Psoas muscle (tissue), 8 donors: Measurements from ENCODE around the gene MPHOSPH10. TPM values are rescaled to one million over a fixed set of nuclear protein-coding genes. Genes with fewer than 3 reads are reported as not detected.
"Not testable (repeated sequence)": the region's sequence is repeated elsewhere in the genome, so short reads cannot be mapped to it uniquely, and the experiment has no call there.

Experiments
- ATAC-seq, 4 donors: fragments of 200-7000 bp; cut with Tn5 transposase; one replicate each; pipeline ENCODE4 v1.9.1; 2020; ENCODE audit warnings: moderate library complexity in 3 of 4, mild to moderate bottlenecking in 2 of 4
- DNase-seq, 2 donors: peaks; one replicate each; pipeline ENCODE4 v3.0.0-alpha.2; 2020
- H3K27ac ChIP-seq: fragments of 200-600 bp; one replicate; pipeline ENCODE4 v1.8.0; 2022
- H3K27me3 ChIP-seq, 3 donors: fragments of 200-600 bp in 1 of 3; one replicate each; pipeline versions ENCODE4 v1.6.1 to v1.8.0; 2013 to 2022; ENCODE audit warnings: low read length in 2 of 3, mild to moderate bottlenecking in 2 of 3, moderate library complexity in 1 of 3; ENCODE audit not compliant: insufficient read depth in 3 of 3
- H3K36me3 ChIP-seq, 2 donors: fragments of 200-600 bp in 1 of 2; one replicate each; pipeline versions ENCODE4 v1.6.1 to v1.8.0; 2013 to 2022; ENCODE audit warnings: low read depth in 1 of 2, mild to moderate bottlenecking in 1 of 2, moderate library complexity in 1 of 2; ENCODE audit not compliant: insufficient read depth in 1 of 2
- H3K4me1 ChIP-seq: fragments of 200-600 bp; one replicate; pipeline ENCODE4 v1.8.0; 2022
- H3K4me3 ChIP-seq: fragments of 200-600 bp; one replicate; pipeline ENCODE4 v1.8.0; 2022; ENCODE audit warnings: mild to moderate bottlenecking
- H3K9me3 ChIP-seq: fragments of 200-600 bp; one replicate; pipeline ENCODE4 v1.8.0; 2022
- WGBS, 3 donors: extraction: QIAGEN DNeasy Blood & Tissue Kit; methylation state at CpG; one replicate each; pipeline versions ENCODE4 v1.1.6 to v1.1.7; 2013; 5-methylcytosine and 5-hydroxymethylcytosine counted together
- intact Hi-C, 2 donors: fragments of 100-400 bp; cut with DNase I; formaldehyde crosslinking; loops; one replicate each; pipeline versions ENCODE4 v1.11.0 to v1.14.2; 2022
- polyA plus RNA-seq, 3 donors: library from polyadenylated mRNA; stranded (reverse); fragments of 200-250 nt; gene quantifications; one replicate each; pipeline ENCODE4 v1.2.3, GENCODE V29; 2013
- total RNA-seq, 4 donors: library from RNA; stranded (reverse); fragmentation: NEBNext Ultra II Directional in 2 of 4; extraction: Animal tissue kit (Norgen Biotek cat#: 25700) in 2 of 4; gene quantifications; one replicate each; pipeline versions ENCODE4 v1.2.1 to v1.2.4, GENCODE V29; 2021 to 2023
- TF ChIP-seq, protein P1 (sequence below): fragments of 200-600 bp; IDR thresholded peaks from one replicate; pipeline ENCODE4 v1.8.0; 2022; ENCODE audit warnings: antibody characterized with exemption
- donor health status: healthy with polysubstance abuse.
- donor health status: DM: no; HTN: no; CAD: no; lungs with moderate emphysema.
- donor health status: Bipolar disorder and iron deficiency.
- donor health status: healthy.
- donor health status: DM: yes; HTN: yes; CAD: no.
- donor health status: DM: no; HTN: no; CAD: no.
- donor health status: DM: no; HTN: no; CAD: no.
- donor health status: DM: yes; HTN: yes; CAD: no.

MPHOSPH10 gene
- total and polyA plus RNA-seq, 7 donors = 32.9 to 53.7 (median 39.7) TPM

DNA sequence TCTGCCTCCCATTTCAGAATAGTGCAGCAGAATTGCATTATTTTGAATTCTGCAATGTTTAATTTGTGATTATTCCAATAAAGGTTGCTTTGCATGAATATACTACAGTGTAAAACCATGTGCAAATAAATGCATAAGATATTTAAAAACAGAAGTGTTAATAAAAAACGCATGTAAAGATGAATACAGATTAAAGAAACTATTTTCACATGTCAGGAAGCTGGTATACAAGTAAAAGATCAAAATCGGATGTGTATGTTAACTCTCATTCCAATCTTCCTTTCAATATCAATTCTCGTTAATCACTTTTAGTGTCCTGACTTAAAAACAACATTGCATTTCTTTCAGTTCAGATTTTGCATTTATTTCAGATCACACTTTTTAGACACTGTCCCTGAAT, 3.5 kb upstream of the MPHOSPH10 start:
- intact Hi-C loops = loop anchor here in 1 of 2 donors (5.0 kb wide), 1 partner anchor 55 kb away; no protein-coding TSS in a partner anchor
- TF ChIP-seq, protein P1, sequence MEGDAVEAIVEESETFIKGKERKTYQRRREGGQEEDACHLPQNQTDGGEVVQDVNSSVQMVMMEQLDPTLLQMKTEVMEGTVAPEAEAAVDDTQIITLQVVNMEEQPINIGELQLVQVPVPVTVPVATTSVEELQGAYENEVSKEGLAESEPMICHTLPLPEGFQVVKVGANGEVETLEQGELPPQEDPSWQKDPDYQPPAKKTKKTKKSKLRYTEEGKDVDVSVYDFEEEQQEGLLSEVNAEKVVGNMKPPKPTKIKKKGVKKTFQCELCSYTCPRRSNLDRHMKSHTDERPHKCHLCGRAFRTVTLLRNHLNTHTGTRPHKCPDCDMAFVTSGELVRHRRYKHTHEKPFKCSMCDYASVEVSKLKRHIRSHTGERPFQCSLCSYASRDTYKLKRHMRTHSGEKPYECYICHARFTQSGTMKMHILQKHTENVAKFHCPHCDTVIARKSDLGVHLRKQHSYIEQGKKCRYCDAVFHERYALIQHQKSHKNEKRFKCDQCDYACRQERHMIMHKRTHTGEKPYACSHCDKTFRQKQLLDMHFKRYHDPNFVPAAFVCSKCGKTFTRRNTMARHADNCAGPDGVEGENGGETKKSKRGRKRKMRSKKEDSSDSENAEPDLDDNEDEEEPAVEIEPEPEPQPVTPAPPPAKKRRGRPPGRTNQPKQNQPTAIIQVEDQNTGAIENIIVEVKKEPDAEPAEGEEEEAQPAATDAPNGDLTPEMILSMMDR = no peak
- Histone ChIP-seq H3K4me1 (peaks cover 21% of the 10 kb centered on the region), H3K27ac (no peak overlapping the region), H3K36me3 (peaks cover 0 to 27% of the 10 kb centered on the region in 2 donors), H3K27me3 (no peaks in the 10 kb centered on the region), H3K4me3 (no peak overlapping the region), H3K9me3 (no peaks in the 10 kb centered on the region)
- ATAC-seq = no peak
- no peak for DNase-seq
- WGBS, 3 donors = 78 to 80% (median 80%) methylated on average over 3 of the region's 3 CpGs

DNA sequence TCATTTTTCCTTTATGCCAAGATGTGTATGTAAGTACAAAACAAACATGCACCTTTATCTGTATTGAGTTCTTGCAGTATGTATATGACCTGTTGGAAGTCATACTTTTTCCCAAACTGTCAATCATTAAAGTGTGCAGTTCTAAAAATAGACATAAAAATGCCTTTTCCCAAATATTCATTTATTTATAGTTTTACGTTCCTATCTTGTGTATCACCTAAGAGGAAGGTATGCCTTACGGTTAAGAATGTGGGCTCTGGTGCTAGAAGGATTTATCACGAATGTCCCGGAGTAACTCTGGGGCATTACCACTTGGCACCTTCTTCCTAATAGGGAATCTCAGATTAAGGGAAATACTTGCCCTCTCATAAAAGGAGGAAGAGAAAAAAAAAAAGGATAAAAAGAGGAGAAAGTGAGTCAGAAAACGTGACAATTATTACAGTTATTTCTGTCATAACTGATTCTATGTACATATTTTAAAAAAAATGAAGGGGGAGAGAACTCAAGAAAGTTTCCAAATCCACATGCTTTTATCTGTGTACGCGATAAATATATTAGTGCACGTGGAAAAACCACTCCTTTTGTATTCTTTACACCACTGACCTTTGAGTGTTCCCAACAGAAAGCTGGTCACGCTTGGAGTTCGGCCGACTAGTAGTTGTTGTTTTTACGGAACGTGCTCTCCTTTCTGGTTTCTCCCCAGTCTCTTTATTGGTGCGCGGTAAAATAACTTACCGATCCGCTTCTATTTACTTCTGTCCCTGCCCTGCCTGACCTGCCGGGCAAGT, 1.1 kb upstream of the MPHOSPH10 start:
- no peaks in the 10 kb centered on the region for H3K9me3 ChIP-seq
- ATAC-seq = peak in 2 of 4 donors; percentile 28 to 33
- 1% methylated on average over 18 of the region's 18 CpGs for WGBS, 3 donors

DNA sequence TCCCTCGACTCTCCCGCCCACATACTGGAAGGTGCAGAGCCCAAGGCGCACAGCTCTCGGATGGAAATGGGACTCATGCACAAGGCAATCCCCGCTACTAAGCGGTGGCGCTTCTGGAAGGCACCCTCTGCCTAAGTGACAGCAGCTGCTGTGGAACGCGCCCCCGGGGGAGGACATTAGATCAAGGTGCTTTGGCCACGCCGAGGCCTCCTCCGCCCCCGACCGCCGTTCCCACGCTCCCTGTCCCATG, 607 bp upstream of the MPHOSPH10 start:
- Histone ChIP-seq H3K4me1 (peaks cover 28% of the 10 kb centered on the region), H3K27ac (peak overlapping the region; percentile 93), H3K27me3 (no peaks in the 10 kb centered on the region), H3K9me3 (no peaks in the 10 kb centered on the region), H3K36me3 (peaks cover 2 to 24% of the 10 kb centered on the region in 2 donors), H3K4me3 (peak overlapping the region; percentile 95)
- DNase-seq (no peak), ATAC-seq (peak; percentile 67 to 75 (median 69))
- intact Hi-C loops = loop anchor here (5.0 kb wide), 2 partner anchors 58 to 63 kb away; partner anchors contain the start of gene NAGK (in 1 of the 2)
- TF ChIP-seq, protein P1 = no peak
- WGBS, 3 donors = 0 to 1% (median 0%) methylated on average over 15 to 17 of the region's 17 CpGs

More for the DNA sequence above, 1.1 kb upstream of the MPHOSPH10 start:
- Histone ChIP-seq H3K4me3 (peak overlapping the region; percentile 95), H3K4me1 (peaks cover 28% of the 10 kb centered on the region), H3K36me3 (peaks cover 0 to 18% of the 10 kb centered on the region in 2 donors), H3K27me3 (no peaks in the 10 kb centered on the region), H3K27ac (peak overlapping the region; percentile 93)
- DNase-seq = no peak
- TF ChIP-seq, protein P1 = no peak
- intact Hi-C loops = loop anchor here in 1 of 2 donors (5.0 kb wide), 1 partner anchor 57 kb away; no protein-coding TSS in a partner anchor

DNA sequence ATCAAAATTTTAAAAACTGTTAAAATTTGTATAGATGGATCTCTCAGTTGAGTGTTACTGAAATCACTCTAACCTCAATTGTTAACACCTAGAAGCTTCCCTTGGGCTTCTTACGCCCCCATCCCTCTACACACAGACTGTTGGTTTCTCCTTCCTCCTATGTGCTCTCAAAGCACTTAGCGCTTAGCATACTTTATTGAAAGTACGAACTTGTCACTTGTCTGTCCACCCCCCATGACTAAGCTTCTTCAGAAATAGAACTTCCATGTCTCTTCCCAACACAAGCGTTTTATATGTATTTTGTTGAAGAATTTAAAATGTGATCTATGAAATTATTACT, 441 bp downstream of the MPHOSPH10 start:
- DNase-seq (no peak), ATAC-seq (peak in 2 of 4 donors; percentile 21 to 28)
- Histone ChIP-seq H3K27me3 (no peaks in the 10 kb centered on the region), H3K36me3 (peaks cover 3 to 34% of the 10 kb centered on the region in 2 donors), H3K4me1 (peaks cover 28% of the 10 kb centered on the region), H3K9me3 (no peaks in the 10 kb centered on the region), H3K27ac (peak overlapping the region; percentile 93), H3K4me3 (peak overlapping the region; percentile 95)
- intact Hi-C loops = loop anchor here in 1 of 2 donors (5.0 kb wide), 1 partner anchor 64 kb away; the partner anchor contains the start of gene NAGK
- TF ChIP-seq, protein P1 = no peak
- 0 to 1% (median 0%) methylated on average over 4 of the region's 4 CpGs for WGBS, 3 donors

DNA sequence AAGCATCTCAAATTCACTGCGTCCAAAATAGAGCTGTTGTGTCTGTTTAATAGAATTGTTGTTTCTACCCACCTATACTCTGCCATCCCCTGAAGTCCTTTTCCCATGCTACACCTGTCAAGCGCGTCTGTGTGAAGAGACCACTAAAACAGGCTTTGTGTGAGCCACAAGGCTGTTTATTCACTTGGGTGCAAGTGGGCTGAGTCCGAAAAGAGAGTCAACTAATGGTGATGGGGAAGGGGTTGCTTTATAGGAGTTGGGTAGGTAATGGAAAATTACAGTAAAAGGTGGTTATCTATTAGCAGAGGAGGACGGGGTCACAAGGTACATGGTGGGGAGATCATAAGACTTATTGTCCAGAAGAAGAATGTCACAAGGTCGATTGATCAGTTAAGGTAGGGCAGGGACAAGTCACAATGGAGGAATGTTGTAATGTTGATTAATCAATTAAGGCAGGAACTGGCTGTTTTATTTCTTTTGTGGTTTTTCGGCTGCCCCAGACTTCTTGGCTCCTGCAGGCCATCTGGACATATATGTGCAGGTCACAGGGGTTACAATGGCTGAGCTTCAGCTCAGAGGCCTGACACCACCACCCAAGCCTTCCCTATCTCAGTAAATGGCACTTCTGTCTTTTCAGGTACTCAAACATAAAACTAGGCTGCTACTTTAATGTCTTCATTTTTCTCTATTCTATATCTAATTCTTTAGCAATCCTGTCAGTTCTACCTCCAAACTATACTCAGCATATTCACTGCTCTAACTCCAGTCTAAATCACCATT, 1.1 kb downstream of the MPHOSPH10 start:
- 52 to 57% (median 54%) methylated on average over 7 of the region's 7 CpGs for WGBS, 3 donors
- Histone ChIP-seq H3K4me3 (peak overlapping the region; percentile 95), H3K4me1 (peaks cover 28% of the 10 kb centered on the region), H3K36me3 (peaks cover 3 to 41% of the 10 kb centered on the region in 2 donors), H3K27ac (peak overlapping the region; percentile 93)
- intact Hi-C loops = loop anchor here in 1 of 2 donors (5.0 kb wide), 1 partner anchor 64 kb away; the partner anchor contains the start of gene NAGK
- not testable (repeated sequence) for H3K27me3 ChIP-seq, ATAC-seq, DNase-seq, H3K9me3 ChIP-seq
